PC-9 (cell line): ENCODE data around the gene KEAP1. TPM values are rescaled to one million over a fixed set of nuclear protein-coding genes. Genes with fewer than 3 reads are reported as not detected.

Experiments
- BruUV-seq: library from RNA; stranded (reverse); fragments of 400-500 nt; replicated peaks from 2 replicates; lab custom pipeline; 2021; lab: Mats Ljungman, UMichigan
- CTCF ChIA-PET: fragments of 300-600 bp; sonication (Branson Sonifier 250); formaldehyde crosslinking; loops from one replicate; lab custom pipeline; 2022; ENCODE audit warnings: antibody characterized with exemption; lab: Charles Lee
- POLR2A ChIA-PET: fragments of 300-600 bp; sonication (Branson Sonifier 250); formaldehyde crosslinking; loops from one replicate; lab custom pipeline; 2022; ENCODE audit warnings: antibody characterized with exemption; ENCODE audit not compliant: unreplicated experiment; lab: Charles Lee
- DNase-seq, 2 experiments: peaks; one replicate each; pipeline versions ENCODE4 v3.0.0 to v3.0.0-alpha.2; 2015 to 2022; ENCODE audit warnings: mixed read lengths in 1 of 2
- H2AFZ ChIP-seq: fragments of 200-600 bp; sonication (generic); 2 replicates; pipeline ENCODE4 v1.8.1; 2017; ENCODE audit warnings: antibody characterized with exemption
- H3F3A ChIP-seq: fragments of 200-600 bp; sonication (generic); 2 replicates; pipeline ENCODE4 v1.8.1; 2017; ENCODE audit warnings: antibody characterized with exemption, mild to moderate bottlenecking, low read depth; ENCODE audit not compliant: insufficient read depth
- H3K27ac ChIP-seq: fragments of 200-600 bp; sonication (generic); 2 replicates; pipeline ENCODE4 v1.6.1; 2016; ENCODE audit warnings: mixed run types
- H3K27me3 ChIP-seq: fragments of 200-600 bp; sonication (generic); 2 replicates; pipeline ENCODE4 v1.6.1; 2016; ENCODE audit warnings: low read depth, mixed run types; ENCODE audit not compliant: insufficient read depth
- H3K36me3 ChIP-seq: fragments of 200-600 bp; sonication (generic); 2 replicates; pipeline ENCODE4 v1.6.1; 2016; ENCODE audit warnings: low read depth, mixed run types
- H3K4me1 ChIP-seq: fragments of 200-600 bp; sonication (generic); replicated peaks from 2 replicates; pipeline ENCODE4 v1.6.1; 2016; ENCODE audit warnings: mixed run types; ENCODE audit not compliant: insufficient read depth
- H3K4me2 ChIP-seq: fragments of 200-600 bp; sonication (generic); 2 replicates; pipeline ENCODE4 v1.6.1; 2017; ENCODE audit warnings: mixed run types
- H3K4me3 ChIP-seq: fragments of 200-600 bp; sonication (generic); 2 replicates; pipeline ENCODE4 v1.6.1; 2016; ENCODE audit warnings: mixed run types
- H3K79me2 ChIP-seq: fragments of 200-600 bp; sonication (generic); 2 replicates; pipeline ENCODE4 v1.6.1; 2017; ENCODE audit warnings: low read depth, mixed run types
- H3K9me2 ChIP-seq: fragments of 200-600 bp; sonication (generic); 2 replicates; pipeline ENCODE4 v1.8.1; 2017; ENCODE audit warnings: mild to moderate bottlenecking; ENCODE audit not compliant: insufficient read depth
- H3K9me3 ChIP-seq: fragments of 200-600 bp; sonication (generic); 2 replicates; pipeline ENCODE4 v1.8.1; 2016; ENCODE audit warnings: low read depth; ENCODE audit not compliant: insufficient read depth
- H4K20me1 ChIP-seq: fragments of 200-600 bp; sonication (generic); 2 replicates; pipeline ENCODE4 v1.8.1; 2017; ENCODE audit not compliant: insufficient read depth
- EZH2 ChIP-seq: fragments of 200-600 bp; sonication (generic); IDR thresholded peaks from 2 replicates; pipeline ENCODE4 v1.8.0; 2017; ENCODE audit warnings: antibody characterized with exemption, low read depth
- intact Hi-C: fragments of 100-400 bp; cut with micrococcal nuclease; formaldehyde crosslinking; loops from one replicate; pipeline ENCODE4 v1.10.0; 2022; ENCODE audit not compliant: unreplicated experiment
- total RNA-seq: library from RNA; stranded (reverse); gene quantifications from 2 replicates; pipeline ENCODE4 v1.2.3, GENCODE V29; 2021
- TF ChIP-seq, protein P1 (sequence below): fragments of 200-600 bp; sonication (generic); conservative IDR thresholded peaks from 2 replicates; pipeline ENCODE4 v1.6.1; 2017; ENCODE audit warnings: mixed run types, antibody characterized with exemption, mild to moderate bottlenecking, moderate library complexity

The KEAP1 gene
- total RNA-seq, 1 experiment from 2014 or later = 154 TPM

DNA sequence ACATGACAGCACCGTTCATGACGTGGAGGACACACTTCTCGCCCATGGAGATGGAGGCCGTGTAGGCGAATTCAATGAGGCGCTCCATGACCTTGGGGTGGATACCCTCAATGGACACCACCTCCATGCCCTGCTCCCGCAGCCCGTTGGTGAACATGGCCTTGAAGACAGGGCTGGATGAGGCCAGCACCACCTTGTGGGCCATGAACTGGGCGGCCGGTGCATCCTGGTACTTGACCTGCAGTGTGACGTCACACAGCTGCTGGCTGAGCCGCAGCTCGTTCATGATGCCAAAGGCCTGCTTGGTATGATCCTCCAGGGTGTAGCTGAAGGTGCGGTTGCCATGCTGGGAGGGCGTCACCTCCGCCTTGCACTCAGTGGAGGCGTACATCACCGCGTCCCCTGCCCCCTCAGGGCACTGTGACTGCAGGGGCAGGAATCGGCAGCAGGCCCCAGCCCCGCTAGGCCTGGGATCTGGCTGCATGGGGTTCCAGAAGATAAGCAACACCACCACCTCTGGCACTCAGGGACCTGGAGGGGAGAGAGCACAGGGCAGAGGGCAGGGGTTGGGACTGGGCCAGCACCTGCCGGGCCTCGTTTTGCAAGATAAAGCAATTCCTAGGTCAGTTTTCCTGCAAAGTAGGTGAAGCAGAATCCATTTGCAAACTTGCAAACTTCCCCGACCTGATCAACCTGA lies 3.5 kb downstream of the KEAP1 start:
- DNase-seq = no peak
- no peaks in the 10 kb centered on the region for H3K9me2 ChIP-seq
- ChIA-PET CTCF (no interaction called here), POLR2A (interaction anchor here (0.7 kb wide), 1 partner anchor 38 kb away, joined by 3 read pairs; no protein-coding TSS in a partner anchor)
- intact Hi-C loops = loop anchor here (5.0 kb wide), 1 partner anchor 43 kb away; the partner anchor contains the start of gene ATG4D
- H2AFZ ChIP-seq = no peak overlapping the region
- no peaks in the 10 kb centered on the region for H3K27me3 ChIP-seq
- H3K4me1 ChIP-seq = peaks cover 16% of the 10 kb centered on the region
- H3K9me3 ChIP-seq = no peaks in the 10 kb centered on the region
- no TSS peak for BruUV-seq
- peaks cover 48% of the 10 kb centered on the region; the same call in 1 of the 2 replicates for H3F3A ChIP-seq
- no peak overlapping the region for H3K4me3 ChIP-seq
- H4K20me1 ChIP-seq = peaks cover 42% of the 10 kb centered on the region
- TF ChIP-seq, protein P1, sequence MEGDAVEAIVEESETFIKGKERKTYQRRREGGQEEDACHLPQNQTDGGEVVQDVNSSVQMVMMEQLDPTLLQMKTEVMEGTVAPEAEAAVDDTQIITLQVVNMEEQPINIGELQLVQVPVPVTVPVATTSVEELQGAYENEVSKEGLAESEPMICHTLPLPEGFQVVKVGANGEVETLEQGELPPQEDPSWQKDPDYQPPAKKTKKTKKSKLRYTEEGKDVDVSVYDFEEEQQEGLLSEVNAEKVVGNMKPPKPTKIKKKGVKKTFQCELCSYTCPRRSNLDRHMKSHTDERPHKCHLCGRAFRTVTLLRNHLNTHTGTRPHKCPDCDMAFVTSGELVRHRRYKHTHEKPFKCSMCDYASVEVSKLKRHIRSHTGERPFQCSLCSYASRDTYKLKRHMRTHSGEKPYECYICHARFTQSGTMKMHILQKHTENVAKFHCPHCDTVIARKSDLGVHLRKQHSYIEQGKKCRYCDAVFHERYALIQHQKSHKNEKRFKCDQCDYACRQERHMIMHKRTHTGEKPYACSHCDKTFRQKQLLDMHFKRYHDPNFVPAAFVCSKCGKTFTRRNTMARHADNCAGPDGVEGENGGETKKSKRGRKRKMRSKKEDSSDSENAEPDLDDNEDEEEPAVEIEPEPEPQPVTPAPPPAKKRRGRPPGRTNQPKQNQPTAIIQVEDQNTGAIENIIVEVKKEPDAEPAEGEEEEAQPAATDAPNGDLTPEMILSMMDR = no peak
- no peak for TF ChIP-seq EZH2
- H3K36me3 ChIP-seq = peaks cover 31% of the 10 kb centered on the region
- H3K27ac ChIP-seq = no peak overlapping the region
- peaks cover 79% of the 10 kb centered on the region for H3K79me2 ChIP-seq
- H3K4me2 ChIP-seq = no peak overlapping the region

DNA sequence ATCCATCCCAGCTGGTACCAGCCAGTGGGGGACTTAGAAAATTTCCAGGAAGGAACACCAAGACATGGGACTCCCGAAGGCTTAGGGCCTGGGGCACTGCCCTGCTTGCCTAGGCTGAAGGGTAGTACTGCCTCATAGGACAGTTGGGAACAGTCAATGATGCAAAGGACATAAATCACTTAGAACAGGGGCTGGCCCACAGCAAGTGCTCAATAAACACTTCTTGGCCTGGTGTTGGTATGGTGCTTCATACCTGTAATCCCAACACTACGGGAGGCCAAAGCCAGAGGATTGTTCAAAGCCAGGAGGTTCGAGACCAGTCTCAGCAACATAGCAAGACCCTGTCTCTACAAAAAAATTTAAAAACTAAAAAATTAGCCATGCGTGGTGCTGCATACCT lies 5.8 kb downstream of the KEAP1 start:
- DNase-seq = no peak
- CTCF ChIA-PET = no interaction called here
- TF ChIP-seq, protein P1 = no peak
- no peak for TF ChIP-seq EZH2
- Histone ChIP-seq H3K9me2 (no peaks in the 10 kb centered on the region), H3F3A (peaks cover 44% of the 10 kb centered on the region), H3K36me3 (peaks cover 41% of the 10 kb centered on the region), H3K4me3 (no peak overlapping the region), H3K4me2 (no peak overlapping the region), H3K79me2 (peaks cover 86% of the 10 kb centered on the region), H3K9me3 (no peaks in the 10 kb centered on the region), H2AFZ (no peak overlapping the region), H3K27ac (no peak overlapping the region), H3K4me1 (peaks cover 16% of the 10 kb centered on the region), H3K27me3 (no peaks in the 10 kb centered on the region), H4K20me1 (peaks cover 61% of the 10 kb centered on the region)
- BruUV-seq = no TSS peak
- intact Hi-C loops = no loop called here
- POLR2A ChIA-PET = no interaction called here

DNA sequence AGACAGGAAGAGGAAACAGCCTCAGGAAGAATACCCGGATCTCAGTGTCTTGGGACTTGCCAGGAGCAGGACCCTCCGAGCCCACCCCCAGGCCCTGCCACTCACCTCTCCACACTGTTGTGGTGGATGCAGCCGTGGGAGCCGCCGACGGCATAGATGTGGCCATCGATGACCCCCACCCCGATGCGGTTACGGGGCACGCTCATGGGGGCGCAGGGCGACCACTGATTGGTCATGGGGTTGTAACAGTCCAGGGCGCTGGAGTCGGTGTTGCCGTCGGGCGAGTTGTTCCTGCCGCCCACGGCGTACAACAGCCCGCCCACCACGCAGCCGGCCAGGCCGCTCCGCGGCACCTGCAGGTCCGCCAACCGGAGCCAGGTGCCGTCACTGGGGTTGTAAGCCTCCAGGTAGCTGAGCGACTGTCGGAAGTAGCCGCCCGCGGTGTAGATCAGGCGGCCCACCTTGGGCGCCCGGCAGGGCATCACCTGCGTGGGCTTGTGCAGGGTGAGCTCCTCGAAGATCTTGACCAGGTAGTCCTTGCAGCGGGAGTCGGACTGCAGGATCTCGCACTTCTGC lies 11.6 kb downstream of the KEAP1 start:
- POLR2A ChIA-PET = no interaction called here
- DNase-seq = no peak
- no peak overlapping the region for H3K4me3 ChIP-seq
- H2AFZ ChIP-seq = no peak overlapping the region
- no peaks in the 10 kb centered on the region for H3K27me3 ChIP-seq
- H3K36me3 ChIP-seq = peaks cover 45% of the 10 kb centered on the region
- H3K79me2 ChIP-seq = peaks cover 57% of the 10 kb centered on the region
- CTCF ChIA-PET = no interaction called here
- BruUV-seq = no TSS peak
- intact Hi-C loops = no loop called here
- no peaks in the 10 kb centered on the region for H3K9me3 ChIP-seq
- H3K27ac ChIP-seq = no peak overlapping the region
- H4K20me1 ChIP-seq = peaks cover 71% of the 10 kb centered on the region
- TF ChIP-seq EZH2 = no peak
- TF ChIP-seq, protein P1 = no peak
- no peak overlapping the region for H3K4me2 ChIP-seq
- H3K4me1 ChIP-seq = no peaks in the 10 kb centered on the region
- peaks cover 47% of the 10 kb centered on the region for H3F3A ChIP-seq
- no peaks in the 10 kb centered on the region for H3K9me2 ChIP-seq
